ENCODE data around the gene SRP68.

DNA sequence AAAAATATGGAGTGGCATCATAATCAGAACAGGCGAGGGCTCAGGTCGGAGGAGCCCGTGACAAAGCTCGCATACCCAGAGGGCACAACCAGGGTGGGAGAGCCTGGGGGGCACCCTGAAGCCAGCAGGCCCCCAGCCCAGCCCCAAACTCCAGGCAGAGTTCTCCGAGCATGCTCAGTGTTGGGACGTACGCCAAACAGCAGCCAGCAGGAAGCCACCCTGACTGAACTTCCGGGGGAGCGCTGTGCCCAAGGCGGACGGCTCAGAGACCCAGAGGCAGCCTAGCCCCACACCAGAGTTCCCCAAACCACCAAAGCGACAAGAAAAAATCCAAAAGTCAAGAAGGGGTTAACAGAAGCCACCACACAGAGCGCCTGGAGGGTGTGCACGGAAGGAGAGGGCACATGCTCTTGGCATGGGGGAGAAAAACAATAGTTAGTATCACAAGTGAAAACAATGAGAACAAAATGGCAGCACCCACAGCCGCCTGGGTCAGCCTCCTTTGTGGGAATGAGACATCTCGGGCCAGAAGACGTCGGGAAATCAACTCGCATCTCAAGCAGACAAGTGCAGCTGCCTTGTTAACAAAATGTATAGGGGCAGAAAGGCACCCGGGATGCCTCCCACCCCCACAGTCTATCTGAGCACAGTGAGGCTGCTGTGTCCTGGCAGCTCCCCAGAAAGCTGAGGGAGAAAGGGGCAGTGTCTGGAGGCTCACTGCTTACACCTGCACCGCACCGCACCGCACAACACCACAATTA is 19.4 kb upstream of the SRP68 start:
- TF ChIP-seq GATA2 (IDR thresholded peaks at IDR 0.05; ENCODE audit: low read depth, low read length) (no peak), GATA3 (IDR thresholded peaks at IDR 0.05; ENCODE audit: low read depth, low read length) (no peak)

Data from SH-SY5Y (cell line).